ENCODE results near the gene TSHZ2.

DNA sequence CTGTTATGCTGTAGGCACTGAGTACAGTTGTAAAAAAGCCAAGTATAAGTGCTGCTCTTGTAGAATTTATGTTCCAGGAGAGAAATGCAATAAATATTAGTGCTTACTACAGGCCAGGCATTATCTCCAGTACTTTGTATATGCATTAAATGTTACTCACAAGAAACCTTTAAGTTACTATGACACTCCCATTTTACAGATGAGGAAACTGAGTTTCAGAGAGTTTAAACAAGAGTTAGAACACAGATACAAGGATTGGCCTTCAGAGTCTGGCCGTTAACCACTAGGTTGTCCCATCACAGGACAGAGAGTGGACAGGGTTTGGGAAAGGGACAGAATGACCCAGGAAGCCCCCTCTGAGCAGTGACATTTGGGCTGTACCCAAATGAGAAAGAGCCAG is 347.0 kb downstream of the TSHZ2 start:
- TF ChIP-seq REST (IDR thresholded peaks at IDR 0.05; ENCODE audit: low read depth) = no peak
- TF ChIP-seq CTCF (IDR thresholded peaks at IDR 0.05 in 2 of 3, conservative IDR thresholded peaks at IDR 0.05 in 1 of 3; ENCODE audit: borderline replicate concordance in 1 of 3, insufficient read depth in 1 of 3, low read depth in 2 of 3, low read length in 2 of 3) = no peak
- no peak for TF ChIP-seq SRF (IDR thresholded peaks at IDR 0.05; ENCODE audit: low read depth)
- no peak for TF ChIP-seq ZNF274 (IDR thresholded peaks at IDR 0.05; ENCODE audit: low read depth, low read length)
- TF ChIP-seq SIN3A (IDR thresholded peaks at IDR 0.05; ENCODE audit: low read depth) = no peak
- no peak for TF ChIP-seq POLR2AphosphoS5 (IDR thresholded peaks at IDR 0.05; ENCODE audit: low read depth, low read length)
- TF ChIP-seq YY1 (IDR thresholded peaks at IDR 0.05; ENCODE audit: extremely low read depth, insufficient replicate concordance, low read depth, low read length) = no peak
- TF ChIP-seq FOSL1 (IDR thresholded peaks at IDR 0.05; ENCODE audit: low read depth) = no peak
- TF ChIP-seq POLR2A (IDR thresholded peaks at IDR 0.05; ENCODE audit: borderline replicate concordance, extremely low read depth, insufficient read depth, insufficient read length) = no peak
- no peak for TF ChIP-seq MAX (IDR thresholded peaks at IDR 0.05)
- TF ChIP-seq EZH2 (IDR thresholded peaks at IDR 0.05) = no peak

Measured in HCT116 (cell line).